ENCODE results near the gene ACAP2.

The ACAP2 gene

GRCh38 chr3:195257454-195258448 is 185.1 kb downstream of the ACAP2 start:
- DNase-seq: no peak

GRCh38 chr3:195256639-195257453 is 186.0 kb downstream of the ACAP2 start:
- no peak for DNase-seq

- no peak for DNase-seq
These were observed 187.0 kb downstream of the ACAP2 start for GRCh38 chr3:195255571-195256501.

GRCh38 chr3:195255176-195255500 is 187.7 kb downstream of the ACAP2 start:
- no peak for DNase-seq

- no peak for DNase-seq
These were observed 188.2 kb downstream of the ACAP2 start for GRCh38 chr3:195254454-195255175.

- DNase-seq: no peak
These were observed 188.8 kb downstream of the ACAP2 start for GRCh38 chr3:195253923-195254432.

GRCh38 chr3:195251336-195252065 is 191.3 kb downstream of the ACAP2 start:
- no peak for DNase-seq

GRCh38 chr3:195250473-195251251 is 192.2 kb downstream of the ACAP2 start:
- DNase-seq: no peak

GRCh38 chr3:195249858-195250464 is 192.9 kb downstream of the ACAP2 start:
- DNase-seq: no peak

- DNase-seq: no peak
These were observed 193.6 kb downstream of the ACAP2 start for GRCh38 chr3:195249057-195249770.

GRCh38 chr3:195248281-195248680 is 194.5 kb downstream of the ACAP2 start:
- DNase-seq: no peak

GRCh38 chr3:195247863-195248189 is 195.0 kb downstream of the ACAP2 start:
- DNase-seq: no peak

- DNase-seq: no peak
These were observed 195.5 kb downstream of the ACAP2 start for GRCh38 chr3:195247086-195247862.

- no peak for DNase-seq
These were observed 196.2 kb downstream of the ACAP2 start for GRCh38 chr3:195246581-195246995.

GRCh38 chr3:195245531-195245951 is 197.3 kb downstream of the ACAP2 start:
- DNase-seq: no peak

GRCh38 chr3:195241592-195242355 is 201.0 kb downstream of the ACAP2 start:
- no peak for DNase-seq

GRCh38 chr3:195240939-195241338 is 201.9 kb downstream of the ACAP2 start:
- no peak for DNase-seq
